Omental fat pad (tissue), 4 donors: ENCODE measurements around the gene PIGC. TPM values are rescaled to one million over a fixed set of nuclear protein-coding genes. Genes with fewer than 3 reads are reported as not detected.

Source experiments
- ATAC-seq: fragments of 150-250 bp; one replicate; pipeline ENCODE4 v1.9.1; 2016; ENCODE audit warnings: mild to moderate bottlenecking, moderate library complexity; ENCODE audit not compliant: low FRiP score
- DNase-seq: peaks from one replicate; pipeline ENCODE4 v3.0.0-alpha.2; 2019; ENCODE audit warnings: low spot score
- total RNA-seq, 4 donors: library from RNA; depleted of rRNA; stranded (reverse); fragments of >200 nt; gene quantifications; one replicate each; pipeline ENCODE4 v1.1.0, GENCODE V29; 2016
- TF ChIP-seq, protein P1 (sequence below), 3 donors: fragments of 450-650 bp; IDR thresholded peaks; one replicate each; pipeline ENCODE4 v1.5.1; 2016 to 2017; ENCODE audit warnings: antibody characterized with exemption in 3 of 3, mild to moderate bottlenecking in 3 of 3, moderate library complexity in 2 of 3

Gene PIGC
- total RNA-seq, 4 donors from 2014 or later = 12.6 to 20.2 (median 19.5) TPM

DNA sequence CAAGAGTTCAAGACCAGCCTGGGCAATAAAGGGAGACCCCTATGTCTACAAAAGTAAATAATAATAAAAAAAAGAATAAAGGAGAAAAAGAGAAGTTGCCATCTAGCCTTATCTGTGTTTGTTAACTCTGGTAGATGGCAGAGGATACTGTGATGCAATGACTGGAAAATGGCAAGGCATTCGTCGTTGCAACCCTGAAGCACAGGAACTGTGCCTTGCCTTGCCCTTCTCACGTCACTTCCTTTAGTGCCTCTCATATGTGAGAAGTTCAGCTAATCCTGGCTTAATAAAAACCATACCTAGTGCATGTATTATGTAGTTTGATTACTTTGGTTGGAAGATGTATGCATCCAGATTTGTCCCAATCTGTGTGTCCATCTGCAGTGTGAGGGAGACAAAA, 25.8 kb upstream of the PIGC start:
- no peak for DNase-seq
- TF ChIP-seq, protein P1, sequence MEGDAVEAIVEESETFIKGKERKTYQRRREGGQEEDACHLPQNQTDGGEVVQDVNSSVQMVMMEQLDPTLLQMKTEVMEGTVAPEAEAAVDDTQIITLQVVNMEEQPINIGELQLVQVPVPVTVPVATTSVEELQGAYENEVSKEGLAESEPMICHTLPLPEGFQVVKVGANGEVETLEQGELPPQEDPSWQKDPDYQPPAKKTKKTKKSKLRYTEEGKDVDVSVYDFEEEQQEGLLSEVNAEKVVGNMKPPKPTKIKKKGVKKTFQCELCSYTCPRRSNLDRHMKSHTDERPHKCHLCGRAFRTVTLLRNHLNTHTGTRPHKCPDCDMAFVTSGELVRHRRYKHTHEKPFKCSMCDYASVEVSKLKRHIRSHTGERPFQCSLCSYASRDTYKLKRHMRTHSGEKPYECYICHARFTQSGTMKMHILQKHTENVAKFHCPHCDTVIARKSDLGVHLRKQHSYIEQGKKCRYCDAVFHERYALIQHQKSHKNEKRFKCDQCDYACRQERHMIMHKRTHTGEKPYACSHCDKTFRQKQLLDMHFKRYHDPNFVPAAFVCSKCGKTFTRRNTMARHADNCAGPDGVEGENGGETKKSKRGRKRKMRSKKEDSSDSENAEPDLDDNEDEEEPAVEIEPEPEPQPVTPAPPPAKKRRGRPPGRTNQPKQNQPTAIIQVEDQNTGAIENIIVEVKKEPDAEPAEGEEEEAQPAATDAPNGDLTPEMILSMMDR (IDR thresholded peaks at IDR 0.05) = no peak
- ATAC-seq = no peak

DNA sequence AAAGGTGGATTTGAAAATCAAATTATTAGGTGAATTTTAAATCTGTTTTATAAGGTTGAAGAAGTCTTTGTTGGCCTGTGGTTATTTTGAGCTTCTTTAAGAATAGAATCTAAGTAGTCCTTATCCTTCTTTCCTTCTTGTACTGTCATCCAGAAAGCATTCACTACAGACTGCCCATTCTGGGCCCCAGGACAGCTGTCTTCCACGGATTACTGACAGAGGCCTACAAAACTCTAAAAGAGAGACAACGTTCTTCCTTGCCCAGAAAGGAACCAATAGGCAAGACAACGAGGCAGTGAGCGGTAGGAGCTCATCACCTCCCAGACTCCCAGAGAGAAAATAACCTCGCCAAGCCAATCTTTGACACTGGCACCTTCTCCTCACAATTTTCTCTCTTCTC, 24.4 kb upstream of the PIGC start:
- DNase-seq = no peak
- no peak for ATAC-seq

DNA sequence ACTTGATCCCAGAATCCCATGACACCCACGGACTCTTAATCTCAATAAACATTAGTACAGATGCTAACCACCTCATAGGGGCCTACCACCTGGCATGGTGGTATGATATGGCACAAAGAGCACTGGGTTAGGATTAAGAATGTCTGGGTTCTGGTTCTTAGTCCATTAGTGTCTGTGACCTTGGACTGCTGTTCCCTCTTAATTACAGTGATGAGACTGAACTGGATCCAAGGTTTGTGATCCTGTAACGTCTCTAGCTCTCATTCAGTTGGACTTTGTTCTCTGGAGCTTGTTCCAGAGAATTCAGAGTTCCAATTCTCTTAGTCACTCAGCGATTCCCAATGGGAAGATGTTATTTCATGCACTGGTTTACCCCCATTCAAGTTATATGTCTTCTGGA, 23.6 kb upstream of the PIGC start:
- no peak for DNase-seq
- TF ChIP-seq, protein P1 (IDR thresholded peaks at IDR 0.05) = no peak
- no peak for ATAC-seq

More for the DNA sequence above, 24.4 kb upstream of the PIGC start:
- TF ChIP-seq, protein P1 (IDR thresholded peaks at IDR 0.05) = no peak

DNA sequence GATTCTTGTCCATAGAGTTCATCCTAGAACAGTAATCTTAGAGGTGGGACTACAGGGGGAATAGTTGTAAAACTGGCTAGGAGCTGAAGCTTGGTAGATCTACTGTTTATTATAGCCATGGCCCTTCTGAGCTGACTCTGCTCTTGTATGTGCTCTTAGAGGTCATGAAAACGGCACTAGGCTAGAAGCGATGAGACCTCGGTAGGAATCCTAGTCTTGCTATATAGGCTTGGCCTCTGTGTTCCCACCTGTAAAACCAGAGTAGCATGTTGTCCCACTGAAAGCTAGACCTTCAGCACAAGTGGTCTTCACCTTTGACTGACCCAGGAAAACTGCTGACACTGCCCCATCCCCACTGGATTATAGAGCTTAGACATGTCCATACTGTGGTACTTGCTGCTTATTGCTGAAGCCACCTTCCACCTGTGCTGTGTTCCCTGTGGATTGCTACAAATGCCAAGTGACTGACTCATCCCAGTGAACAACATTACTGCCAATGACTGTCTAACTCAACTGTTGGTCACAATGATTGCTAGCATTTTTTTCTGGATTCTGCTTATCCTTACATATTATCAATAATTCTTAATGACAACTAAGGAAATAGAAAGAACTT, 23.0 kb upstream of the PIGC start:
- TF ChIP-seq, protein P1 (IDR thresholded peaks at IDR 0.05) = no peak
- no peak for DNase-seq

DNA sequence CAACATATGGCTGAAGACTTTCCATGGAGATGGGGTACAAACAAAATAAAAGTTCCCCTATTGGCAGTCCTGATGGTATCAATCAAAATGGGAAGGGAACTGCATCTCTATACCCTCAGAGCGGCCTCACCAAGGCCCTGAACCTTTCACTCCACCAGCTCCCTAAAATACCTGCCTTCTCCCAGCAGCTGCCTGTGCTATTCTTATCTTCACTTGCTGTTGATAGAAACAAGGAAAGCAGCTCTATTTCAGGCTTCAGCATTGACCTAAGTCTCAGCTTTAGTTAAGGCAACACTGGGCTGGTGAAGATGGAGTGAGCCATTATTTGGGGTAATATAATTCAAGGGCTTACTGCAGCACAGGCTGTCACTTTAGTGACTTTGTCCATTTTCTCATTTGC, 21.7 kb upstream of the PIGC start:
- ATAC-seq (no peak), DNase-seq (no peak)
- TF ChIP-seq, protein P1 (IDR thresholded peaks at IDR 0.05) = no peak

More for the DNA sequence above, 23.0 kb upstream of the PIGC start:
- no peak for ATAC-seq

DNA sequence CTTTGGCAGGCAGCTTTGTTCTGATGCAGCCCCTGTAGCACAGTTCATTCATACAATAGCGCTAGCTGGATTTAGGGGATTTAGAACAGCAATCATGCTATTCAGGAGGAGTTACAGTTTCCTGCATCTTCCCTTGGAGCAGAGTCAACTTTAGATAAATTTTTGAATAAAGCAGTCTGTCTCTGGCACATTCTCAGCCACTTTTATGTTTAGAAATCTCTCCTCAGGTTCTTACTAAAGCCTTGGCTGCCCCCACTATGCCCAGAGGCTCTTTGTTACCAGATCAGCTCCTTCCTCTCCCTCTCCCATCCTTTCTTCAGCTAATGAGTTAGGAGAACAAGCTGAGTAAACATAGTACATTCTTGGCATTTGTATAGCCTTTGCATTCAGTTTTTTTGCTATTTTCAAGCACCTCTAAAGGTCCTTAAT, 17.0 kb upstream of the PIGC start:
- TF ChIP-seq, protein P1 (IDR thresholded peaks at IDR 0.05) = no peak
- DNase-seq (no peak), ATAC-seq (peak; percentile 19)

DNA sequence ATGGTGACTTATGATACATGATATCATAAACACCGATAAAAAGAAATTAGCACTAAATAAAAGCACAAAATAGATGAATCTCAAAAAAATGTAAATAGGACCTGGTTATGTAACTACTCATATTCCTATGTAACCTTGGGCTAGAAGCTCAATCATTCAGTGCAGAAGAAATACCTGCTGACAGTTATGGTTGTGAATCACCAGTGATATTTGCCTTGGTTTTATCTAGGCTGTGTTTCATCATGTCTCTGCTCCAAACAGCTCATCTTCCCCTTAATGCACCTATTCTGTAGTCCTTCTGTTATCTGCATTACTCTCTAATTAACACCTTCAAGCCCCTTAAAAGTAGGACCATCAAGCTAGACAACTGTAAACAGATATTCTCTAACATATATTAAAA, 16.3 kb upstream of the PIGC start:
- DNase-seq (no peak), ATAC-seq (peak; percentile 82)
- TF ChIP-seq, protein P1 (IDR thresholded peaks at IDR 0.05) = no peak
